GM12878 (cell line): ENCODE data around the gene VEGFD. TPM values are rescaled to one million over a fixed set of nuclear protein-coding genes. Genes with fewer than 3 reads are reported as not detected.
A peak's percentile ranks its signal among the peaks of the same experiment; 100 is the strongest.

Experiments used
- ATAC-seq: fragments of 200-7000 bp; cut with Tn5 transposase; 3 replicates; pipeline ENCODE4 v1.9.1; 2020; ENCODE audit warnings: mild to moderate bottlenecking, moderate library complexity
- BruUV-seq: library from RNA; stranded (reverse); fragments of 400-500 nt; replicated peaks from 2 replicates; lab custom pipeline; 2021; lab: Mats Ljungman, UMichigan
- CTCF ChIA-PET: fragments of 300-600 bp; sonication (Branson Sonifier 250); formaldehyde crosslinking; extraction: SDS; loops from one replicate; lab custom pipeline; 2021; ENCODE audit warnings: inconsistent platforms; lab: Yijun Ruan, JAX
- POLR2A ChIA-PET: fragments of 350-600 bp; formaldehyde crosslinking; extraction: SDS; loops from one replicate; lab custom pipeline; 2021; ENCODE audit warnings: inconsistent platforms; lab: Charles Lee
- RAD21 ChIA-PET: fragments of 300-600 bp; sonication (Branson Sonifier 250); formaldehyde crosslinking; loops from one replicate; lab custom pipeline; 2023; ENCODE audit warnings: antibody characterized with exemption; ENCODE audit not compliant: unreplicated experiment; lab: Charles Lee
- SMC1A ChIA-PET: fragments of 300-600 bp; sonication (Branson Sonifier 250); formaldehyde crosslinking; loops from one replicate; lab custom pipeline; 2023; ENCODE audit not compliant: unreplicated experiment, uncharacterized antibody; lab: Charles Lee
- DNase-seq: peaks from one replicate; pipeline ENCODE4 v3.0.0-alpha.2; 2011; ENCODE audit warnings: low read depth, low spot score
- FAIRE-seq: peaks from 3 replicates; lab custom pipeline; 2011; peaks lifted over from hg19 to GRCh38; lab: Jason Lieb, UNC
- H2AFZ ChIP-seq: 2 replicates; pipeline ENCODE4 v1.6.0; 2011; ENCODE audit warnings: low read depth, low read length, control low read depth; ENCODE audit not compliant: control insufficient read depth
- H3K27ac ChIP-seq: 2 replicates; pipeline ENCODE4 v1.5.1; 2011; ENCODE audit warnings: control low read depth; ENCODE audit not compliant: control insufficient read depth, insufficient read depth
- H3K27me3 ChIP-seq, 2 experiments: replicated peaks in 1 of 2; 2 replicates each; pipeline versions ENCODE4 v1.6.0 to v1.6.1; 2011; ENCODE audit warnings: low read length in 1 of 2; ENCODE audit not compliant: control insufficient read depth in 2 of 2, insufficient read depth in 2 of 2
- H3K36me3 ChIP-seq, 2 experiments: 2 replicates each; pipeline ENCODE4 v1.5.1; 2011; ENCODE audit warnings: low read length in 1 of 2; ENCODE audit not compliant: control insufficient read depth in 2 of 2, insufficient read depth in 2 of 2
- H3K4me1 ChIP-seq: 2 replicates; pipeline ENCODE4 v1.6.1; 2011; ENCODE audit warnings: mild to moderate bottlenecking, low read length, moderate library complexity, mixed read lengths; ENCODE audit not compliant: control insufficient read depth, insufficient read depth
- H3K4me2 ChIP-seq: 2 replicates; pipeline ENCODE4 v1.6.0; 2011; ENCODE audit warnings: control low read depth; ENCODE audit not compliant: control insufficient read depth, insufficient read depth
- H3K4me3 ChIP-seq: fragments of 200-600 bp; sonication (generic); 2 replicates; pipeline ENCODE4 v1.5.1; 2016
- H3K79me2 ChIP-seq: 2 replicates; pipeline ENCODE4 v1.6.0; 2011; ENCODE audit warnings: low read length; ENCODE audit not compliant: control insufficient read depth, insufficient read depth
- H3K9ac ChIP-seq: 2 replicates; pipeline ENCODE4 v1.8.0; 2011; ENCODE audit warnings: low read length, control low read depth, mixed read lengths; ENCODE audit not compliant: control insufficient read depth, insufficient read depth
- H3K9me3 ChIP-seq: replicated peaks from 3 replicates; pipeline ENCODE4 v1.5.1; 2011; ENCODE audit warnings: mild to moderate bottlenecking, low read length; ENCODE audit not compliant: control insufficient read depth, insufficient read depth
- H4K20me1 ChIP-seq: 2 replicates; pipeline ENCODE4 v1.6.0; 2011; ENCODE audit not compliant: control insufficient read depth, insufficient read depth
- IRF3 ChIP-seq: fragments of 450-650 bp; IDR thresholded peaks from 2 replicates; pipeline ENCODE4 v1.6.1; 2014; ENCODE audit warnings: mild to moderate bottlenecking
- MTA3 ChIP-seq: IDR thresholded peaks from 2 replicates; pipeline ENCODE4 v1.6.1; 2012; ENCODE audit warnings: low read length, inconsistent platforms, borderline replicate concordance
- MYB ChIP-seq: fragments of 150-350 bp; IDR thresholded peaks from 2 replicates; pipeline ENCODE4 v1.6.1; 2014; ENCODE audit warnings: mild to moderate bottlenecking, low read depth, low read length, borderline replicate concordance
- NKRF ChIP-seq: fragments of 450-650 bp; conservative IDR thresholded peaks from 2 replicates; pipeline ENCODE4 v1.6.1; 2017; ENCODE audit warnings: mild to moderate bottlenecking, moderate library complexity
- SMAD5 ChIP-seq: IDR thresholded peaks from 2 replicates; pipeline ENCODE4 v1.6.1; 2016; ENCODE audit warnings: antibody characterized with exemption, low read depth
- ZZZ3 ChIP-seq: IDR thresholded peaks from 2 replicates; pipeline ENCODE4 v1.6.1; 2011; ENCODE audit warnings: low read depth; ENCODE audit not compliant: control insufficient read depth, insufficient read length
- WGBS: methylation state at CpG from one replicate; pipeline ENCODE4 v1.1.6; 2016; ENCODE audit warnings: low lambda C conversion rate; ENCODE audit not compliant: insufficient replicate concordance, insufficient coverage; ENCODE audit errors: missing lambda C conversion rate; 5-methylcytosine and 5-hydroxymethylcytosine counted together
- in situ Hi-C: fragments of 300-500 bp; cut with MboI; formaldehyde crosslinking; loops from 9 replicates; pipeline ENCODE4 v1.14.3; 2018; ENCODE audit warnings: mixed read lengths
- intact Hi-C: fragments of 100-400 bp; cut with micrococcal nuclease; formaldehyde crosslinking; loops from one replicate; pipeline ENCODE4 v1.14.2; 2022; ENCODE audit not compliant: unreplicated experiment
- polyA plus RNA-seq, 11 experiments: library from polyadenylated mRNA; depleted of rRNA in 4 of 11; unstranded in 6 of 11; stranded (reverse) in 5 of 11; fragments of >200 nt; fragmentation: Nextera tagmentation in 4 of 11; fragmentation: Illumina TruSeq in 1 of 11; extraction: Ambion mirVana in 4 of 11; extraction: Trizol in 1 of 11; gene quantifications; 1 replicate in 1 of 11; 2 replicates in 10 of 11; pipeline versions ENCODE4 v1.2.1 to v1.2.3, GENCODE V29; 2011 to 2016; ENCODE audit warnings: inconsistent platforms in 2 of 11, missing spikeins in 2 of 11, low read depth in 1 of 11
- total RNA-seq, 4 experiments: library from RNA; depleted of rRNA in 3 of 4; stranded (reverse); fragments of >200 nt in 3 of 4; fragmentation: Illumina TruSeq in 1 of 4; extraction: Trizol in 1 of 4; gene quantifications; 2 replicates each; pipeline versions ENCODE4 v1.2.1 to v1.2.3, GENCODE V29; 2013 to 2021
- TF ChIP-seq, protein P1 (sequence below): fragments of 450-650 bp; IDR thresholded peaks from 2 replicates; pipeline ENCODE4 v1.6.1; 2017; ENCODE audit warnings: borderline replicate concordance
- TF ChIP-seq, protein P2 (sequence below): fragments of 450-650 bp; IDR thresholded peaks from 2 replicates; pipeline ENCODE4 v1.6.1; 2017; ENCODE audit warnings: mild to moderate bottlenecking, low read depth, inconsistent platforms; ENCODE audit not compliant: poor library complexity, severe bottlenecking
- TF ChIP-seq, protein P3 (sequence below): IDR thresholded peaks from 2 replicates; pipeline ENCODE4 v1.6.1; 2012; ENCODE audit warnings: low read depth, low read length, improper control_type of control experiment
- TF ChIP-seq, protein P4 (sequence below): IDR thresholded peaks from 2 replicates; pipeline ENCODE4 v1.6.1; 2011; ENCODE audit warnings: borderline replicate concordance, low read depth, mild to moderate bottlenecking, moderate library complexity, low read length; ENCODE audit not compliant: insufficient read depth, poor library complexity, severe bottlenecking

The VEGFD gene
- total and polyA plus RNA-seq, 10 of the 15 experiments (the other 5 are each of a cell fraction or from before 2014, with no cell fraction given): 0.15 TPM; not detected in 9

- ChIA-PET SMC1A (interaction anchor here (1.3 kb wide), 1 partner anchor 8 kb away, joined by 3 read pairs; no protein-coding TSS in a partner anchor), POLR2A (interaction anchor here (0.6 kb wide), 1 partner anchor 88 kb away, joined by 3 read pairs; no protein-coding TSS in a partner anchor), RAD21 (interaction anchor here (1.7 kb wide), 1 partner anchor 34 kb away, joined by 4 read pairs; no protein-coding TSS in a partner anchor), CTCF (interaction anchor here (3.7 kb wide), 1 partner anchor 35 kb away, joined by 19 read pairs; no protein-coding TSS in a partner anchor)
- peak overlapping the region; percentile 76 for H3K4me3 ChIP-seq
- H3K27me3 ChIP-seq: no peaks in the 10 kb centered on the region
- peak overlapping the region; percentile 74 for H2AFZ ChIP-seq
- intact Hi-C loops: no loop called here
- H3K9ac ChIP-seq: peak overlapping the region; percentile 74
- peaks cover 14% of the 10 kb centered on the region for H3K79me2 ChIP-seq
- in situ Hi-C loops: no loop called here
- BruUV-seq: no TSS peak
- H4K20me1 ChIP-seq: no peaks in the 10 kb centered on the region
- peaks cover 0 to 3% of the 10 kb centered on the region in 2 experiments; a peak in 1 of 4 replicates for H3K36me3 ChIP-seq
- peak overlapping the region; percentile 60 for H3K27ac ChIP-seq
- FAIRE-seq: no peak
- 17% methylated on average over 7 of the region's 7 CpGs for WGBS
- peak; percentile 4; the same call in 1 of the 3 replicates for ATAC-seq
- no peak for DNase-seq
- H3K4me1 ChIP-seq: no peaks in the 10 kb centered on the region
- peak overlapping the region; percentile 15; the same call in 1 of the 2 replicates for H3K4me2 ChIP-seq
- H3K9me3 ChIP-seq: no peaks in the 10 kb centered on the region
- TF ChIP-seq MYB (no peak), NKRF (no peak), MTA3 (no peak), ZZZ3 (no peak), SMAD5 (no peak), IRF3 (no peak)
- TF ChIP-seq, protein P1, sequence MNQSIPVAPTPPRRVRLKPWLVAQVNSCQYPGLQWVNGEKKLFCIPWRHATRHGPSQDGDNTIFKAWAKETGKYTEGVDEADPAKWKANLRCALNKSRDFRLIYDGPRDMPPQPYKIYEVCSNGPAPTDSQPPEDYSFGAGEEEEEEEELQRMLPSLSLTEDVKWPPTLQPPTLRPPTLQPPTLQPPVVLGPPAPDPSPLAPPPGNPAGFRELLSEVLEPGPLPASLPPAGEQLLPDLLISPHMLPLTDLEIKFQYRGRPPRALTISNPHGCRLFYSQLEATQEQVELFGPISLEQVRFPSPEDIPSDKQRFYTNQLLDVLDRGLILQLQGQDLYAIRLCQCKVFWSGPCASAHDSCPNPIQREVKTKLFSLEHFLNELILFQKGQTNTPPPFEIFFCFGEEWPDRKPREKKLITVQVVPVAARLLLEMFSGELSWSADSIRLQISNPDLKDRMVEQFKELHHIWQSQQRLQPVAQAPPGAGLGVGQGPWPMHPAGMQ: no peak
- TF ChIP-seq, protein P2, sequence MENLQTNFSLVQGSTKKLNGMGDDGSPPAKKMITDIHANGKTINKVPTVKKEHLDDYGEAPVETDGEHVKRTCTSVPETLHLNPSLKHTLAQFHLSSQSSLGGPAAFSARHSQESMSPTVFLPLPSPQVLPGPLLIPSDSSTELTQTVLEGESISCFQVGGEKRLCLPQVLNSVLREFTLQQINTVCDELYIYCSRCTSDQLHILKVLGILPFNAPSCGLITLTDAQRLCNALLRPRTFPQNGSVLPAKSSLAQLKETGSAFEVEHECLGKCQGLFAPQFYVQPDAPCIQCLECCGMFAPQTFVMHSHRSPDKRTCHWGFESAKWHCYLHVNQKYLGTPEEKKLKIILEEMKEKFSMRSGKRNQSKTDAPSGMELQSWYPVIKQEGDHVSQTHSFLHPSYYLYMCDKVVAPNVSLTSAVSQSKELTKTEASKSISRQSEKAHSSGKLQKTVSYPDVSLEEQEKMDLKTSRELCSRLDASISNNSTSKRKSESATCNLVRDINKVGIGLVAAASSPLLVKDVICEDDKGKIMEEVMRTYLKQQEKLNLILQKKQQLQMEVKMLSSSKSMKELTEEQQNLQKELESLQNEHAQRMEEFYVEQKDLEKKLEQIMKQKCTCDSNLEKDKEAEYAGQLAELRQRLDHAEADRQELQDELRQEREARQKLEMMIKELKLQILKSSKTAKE: no peak
- TF ChIP-seq, protein P3, sequence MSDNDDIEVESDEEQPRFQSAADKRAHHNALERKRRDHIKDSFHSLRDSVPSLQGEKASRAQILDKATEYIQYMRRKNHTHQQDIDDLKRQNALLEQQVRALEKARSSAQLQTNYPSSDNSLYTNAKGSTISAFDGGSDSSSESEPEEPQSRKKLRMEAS: no peak
- TF ChIP-seq, protein P4, sequence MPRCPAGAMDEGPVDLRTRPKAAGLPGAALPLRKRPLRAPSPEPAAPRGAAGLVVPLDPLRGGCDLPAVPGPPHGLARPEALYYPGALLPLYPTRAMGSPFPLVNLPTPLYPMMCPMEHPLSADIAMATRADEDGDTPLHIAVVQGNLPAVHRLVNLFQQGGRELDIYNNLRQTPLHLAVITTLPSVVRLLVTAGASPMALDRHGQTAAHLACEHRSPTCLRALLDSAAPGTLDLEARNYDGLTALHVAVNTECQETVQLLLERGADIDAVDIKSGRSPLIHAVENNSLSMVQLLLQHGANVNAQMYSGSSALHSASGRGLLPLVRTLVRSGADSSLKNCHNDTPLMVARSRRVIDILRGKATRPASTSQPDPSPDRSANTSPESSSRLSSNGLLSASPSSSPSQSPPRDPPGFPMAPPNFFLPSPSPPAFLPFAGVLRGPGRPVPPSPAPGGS: no peak
Measured at GRCh38 chrX:15334561-15334960, 49.7 kb downstream of the VEGFD start.
